Naive thymus-derived CD8-positive, alpha-beta T cell (primary cell): ENCODE measurements around the gene OR2T4. TPM values are rescaled to one million over a fixed set of nuclear protein-coding genes. Genes with fewer than 3 reads are reported as not detected.

ENCODE experiments used
- ATAC-seq, 2 donors: fragments of 150-1000 bp; cut with Tn5 transposase in 1 of 2; sonication (Bioruptor Pico), chemical (Tn5 transposase) in 1 of 2; 1 replicate in 1 of 2; 2 replicates in 1 of 2; pipeline ENCODE4 v1.10.0; 2021; ENCODE audit warnings: mild to moderate bottlenecking in 2 of 2, moderate library complexity in 2 of 2
- POLR2A ChIA-PET: fragments of 350-600 bp; sonication (Branson Sonifier 250); formaldehyde crosslinking; loops from one replicate; lab custom pipeline; 2021; ENCODE audit warnings: antibody characterized with exemption; lab: Charles Lee
- DNase-seq, 10 donors: peaks; one replicate each; pipeline versions ENCODE4 v3.0.0 to v3.0.0-alpha.2; 2020 to 2022
- H3K27ac Mint-ChIP-seq, 10 donors: one replicate each; pipeline ENCODE4 v1.8.0; 2020 to 2022; ENCODE audit warnings: mild to moderate bottlenecking in 10 of 10, mixed read lengths in 10 of 10, moderate library complexity in 4 of 10, inconsistent platforms in 1 of 10
- H3K27me3 Mint-ChIP-seq, 5 donors: one replicate each; pipeline ENCODE4 v1.8.0; 2021 to 2022; ENCODE audit warnings: mixed read lengths in 5 of 5
- H3K36me3 Mint-ChIP-seq, 3 donors: one replicate each; pipeline ENCODE4 v1.8.0; 2020 to 2022; ENCODE audit warnings: mixed read lengths in 3 of 3, mild to moderate bottlenecking in 2 of 3, inconsistent platforms in 1 of 3
- H3K4me1 Mint-ChIP-seq, 4 donors: one replicate each; pipeline ENCODE4 v1.8.0; 2021 to 2022; ENCODE audit warnings: mixed read lengths in 4 of 4
- H3K4me3 Mint-ChIP-seq, 10 donors: one replicate each; pipeline ENCODE4 v1.8.0; 2020 to 2022; ENCODE audit warnings: mild to moderate bottlenecking in 10 of 10, mixed read lengths in 10 of 10, moderate library complexity in 6 of 10, inconsistent platforms in 1 of 10
- H3K9me3 Mint-ChIP-seq, 9 donors: one replicate each; pipeline ENCODE4 v1.8.0; 2020 to 2022; ENCODE audit warnings: mixed read lengths in 9 of 9, mild to moderate bottlenecking in 3 of 9, inconsistent platforms in 1 of 9, moderate library complexity in 1 of 9
- polyA plus RNA-seq, 3 donors: library from polyadenylated mRNA; unstranded; fragments of 300-500 nt; fragmentation: Illumina TruSeq; gene quantifications; one replicate each; pipeline ENCODE4 v1.2.3, GENCODE V29; 2021
- total RNA-seq, 8 experiments: library from RNA in 2 of 8; stranded (reverse) in 2 of 8; gene quantifications; one replicate each; pipeline ENCODE4 v1.2.3 and lab custom pipeline; 2021 to 2026

Gene OR2T4, protein sequence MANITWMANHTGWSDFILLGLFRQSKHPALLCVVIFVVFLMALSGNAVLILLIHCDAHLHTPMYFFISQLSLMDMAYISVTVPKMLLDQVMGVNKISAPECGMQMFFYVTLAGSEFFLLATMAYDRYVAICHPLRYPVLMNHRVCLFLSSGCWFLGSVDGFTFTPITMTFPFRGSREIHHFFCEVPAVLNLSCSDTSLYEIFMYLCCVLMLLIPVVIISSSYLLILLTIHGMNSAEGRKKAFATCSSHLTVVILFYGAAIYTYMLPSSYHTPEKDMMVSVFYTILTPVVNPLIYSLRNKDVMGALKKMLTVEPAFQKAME
- total RNA-seq (not detected), polyA plus RNA-seq (not detected), total RNA-seq (lab: John Stamatoyannopoulos, UW) (0 reads per million in 6 experiments)

DNA sequence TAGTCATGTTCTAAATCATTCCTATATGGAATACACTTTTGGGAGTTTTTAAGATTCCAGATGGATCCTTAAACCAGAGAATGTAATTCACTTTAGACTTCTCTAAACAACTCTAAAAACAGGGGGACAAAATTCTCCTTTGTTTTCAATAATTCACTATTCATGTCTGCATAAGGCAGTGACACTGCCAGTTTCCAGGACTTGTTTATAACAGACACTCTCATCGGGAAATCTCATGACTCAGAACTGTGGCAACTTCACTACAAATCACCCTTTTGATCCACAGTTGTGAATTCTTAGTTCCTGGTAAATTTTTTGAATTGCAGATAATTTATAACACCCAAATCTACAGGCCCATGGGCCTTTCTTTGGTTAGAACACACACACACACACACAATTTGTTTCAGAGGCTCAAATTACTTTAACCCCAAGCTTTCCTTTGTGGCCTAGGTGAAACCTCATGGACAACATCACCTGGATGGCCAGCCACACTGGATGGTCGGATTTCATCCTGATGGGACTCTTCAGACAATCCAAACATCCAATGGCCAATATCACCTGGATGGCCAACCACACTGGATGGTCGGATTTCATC lies at the start of gene OR2T4:
OR2T4 (plus strand) TSS at position 545 of the 595 bp plus-strand sequence; CDS start at position 545, 0 bp downstream.
- H3K4me3 Mint-ChIP-seq, result no peak within 1 kb of the TSS
- peak within 1 kb of the TSS in 1 of 10 donors; percentile 41 for H3K27ac Mint-ChIP-seq
- peaks cover 0 to 2% (median 0%) of the 10 kb centered on the region in 3 donors for H3K36me3 Mint-ChIP-seq
- peaks cover 0 to 6% (median 0%) of the 10 kb centered on the region in 9 donors for H3K9me3 Mint-ChIP-seq
- POLR2A ChIA-PET, result no interaction called here
- peaks cover 3 to 19% (median 7%) of the 10 kb centered on the region in 5 donors for H3K27me3 Mint-ChIP-seq
- H3K4me1 Mint-ChIP-seq, result no peaks in the 10 kb centered on the region
- no peak for ATAC-seq
- DNase-seq, result no peak

DNA sequence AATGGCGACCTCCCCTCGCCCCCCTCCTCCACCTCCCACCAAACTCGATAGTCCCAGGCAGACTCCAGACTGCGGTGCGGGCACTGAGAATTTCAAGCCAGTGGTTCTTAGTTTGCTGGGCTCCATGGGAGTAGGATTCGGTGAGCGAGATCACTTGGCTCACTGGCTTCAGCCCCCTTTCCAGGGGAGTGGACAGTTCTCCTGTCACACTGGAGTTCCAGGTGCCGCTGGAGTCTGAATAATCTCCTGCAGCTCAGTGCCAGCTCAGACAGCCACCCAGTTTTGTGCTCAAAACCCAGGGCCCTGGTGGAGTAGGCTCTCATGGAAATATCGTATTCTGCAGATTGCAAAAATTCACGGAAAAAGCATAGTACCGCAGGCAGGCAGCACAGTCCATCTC lies 44.7 kb upstream of the OR2T4 start:
- peaks cover 12 to 38% (median 28%) of the 10 kb centered on the region in 9 donors for H3K9me3 Mint-ChIP-seq
- POLR2A ChIA-PET, result no interaction called here
- no peak overlapping the region for H3K4me3 Mint-ChIP-seq
- no peak for ATAC-seq
- DNase-seq, result no peak
- H3K36me3 Mint-ChIP-seq, result peaks cover 0 to 7% (median 0%) of the 10 kb centered on the region in 3 donors
- H3K27ac Mint-ChIP-seq, result no peak overlapping the region
- H3K27me3 Mint-ChIP-seq, result peaks cover 8 to 54% (median 27%) of the 10 kb centered on the region in 5 donors
- H3K4me1 Mint-ChIP-seq, result no peaks in the 10 kb centered on the region

DNA sequence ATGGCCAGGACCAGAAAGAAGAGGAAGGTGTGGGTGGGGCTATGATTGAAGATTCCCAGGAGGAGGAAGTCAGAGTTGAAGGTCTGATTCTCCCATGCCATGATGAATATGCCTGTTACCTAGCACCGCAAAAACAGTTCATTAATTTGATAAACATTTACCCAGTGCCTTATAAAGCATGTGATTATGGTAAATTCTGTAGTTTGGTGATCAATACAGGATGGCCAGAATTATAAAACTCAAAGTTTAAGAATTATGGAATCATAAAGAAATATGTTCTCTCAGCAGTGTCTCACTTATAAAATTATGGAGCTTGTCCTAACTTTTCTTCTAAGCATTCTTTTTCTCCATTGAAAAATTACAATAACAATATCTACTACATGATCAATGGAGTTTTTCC lies 37.0 kb upstream of the OR2T4 start, which contains the start of gene OR2M7:
OR2M7 (minus strand) TSS at position 101 of the 400 bp plus-strand sequence; CDS start at position 101, 0 bp downstream.
- Mint-ChIP-seq H3K9me3 (peaks cover 0 to 8% (median 0%) of the 10 kb centered on the region in 9 donors), H3K4me3 (no peak within 1 kb of the TSS), H3K36me3 (no peaks in the 10 kb centered on the region), H3K4me1 (no peaks in the 10 kb centered on the region), H3K27ac (no peak within 1 kb of the TSS), H3K27me3 (peaks cover 4 to 29% (median 12%) of the 10 kb centered on the region in 5 donors)
- ATAC-seq (no peak), DNase-seq (no peak)
- POLR2A ChIA-PET, result no interaction called here

DNA sequence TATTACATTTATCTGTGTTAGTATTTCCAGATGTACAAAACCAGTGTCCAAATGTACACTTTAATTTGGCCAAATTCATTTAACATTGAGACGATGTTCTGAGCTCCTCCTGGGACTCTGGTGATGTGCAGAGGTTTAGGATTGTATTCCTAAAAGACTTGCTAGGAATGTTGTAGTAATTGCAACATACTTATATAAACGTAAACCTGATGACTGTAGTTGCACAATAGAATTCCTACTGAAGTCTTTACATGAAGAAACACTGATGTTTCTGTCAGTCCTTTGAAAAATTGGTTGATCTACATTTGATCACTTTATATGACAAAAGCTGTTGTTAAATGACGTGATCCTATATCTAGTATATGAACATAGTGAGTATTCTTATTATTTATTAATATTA lies 18.0 kb upstream of the OR2T4 start:
- Mint-ChIP-seq H3K4me1 (no peaks in the 10 kb centered on the region), H3K27me3 (peaks cover under 1 to 21% (median 7%) of the 10 kb centered on the region in 5 donors), H3K4me3 (no peak overlapping the region), H3K27ac (no peak overlapping the region), H3K36me3 (no peaks in the 10 kb centered on the region), H3K9me3 (no peaks in the 10 kb centered on the region)
- ATAC-seq (no peak), DNase-seq (no peak)
- POLR2A ChIA-PET, result no interaction called here

DNA sequence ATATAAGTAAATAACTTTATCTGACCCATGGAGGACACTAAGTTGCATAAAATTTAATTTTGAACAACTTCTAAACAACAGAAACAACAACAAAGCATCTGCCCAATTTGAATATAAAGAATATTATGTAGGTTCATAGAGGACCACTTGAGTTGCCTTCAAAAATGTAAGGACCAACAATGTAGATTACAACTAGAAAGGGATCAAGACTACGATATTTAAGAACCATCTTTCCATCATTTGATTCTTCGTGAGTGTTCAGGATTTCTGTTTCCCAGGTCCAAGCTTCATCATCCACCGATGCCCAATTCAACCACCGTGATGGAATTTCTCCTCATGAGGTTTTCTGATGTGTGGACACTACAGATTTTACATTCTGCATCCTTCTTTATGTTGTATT lies 13.0 kb upstream of the OR2T4 start, which contains the start of gene OR14C36:
OR14C36 (plus strand) TSS at position 301 of the 400 bp plus-strand sequence; CDS start at position 301, 0 bp downstream.
- POLR2A ChIA-PET, result no interaction called here
- H3K4me1 Mint-ChIP-seq, result no peaks in the 10 kb centered on the region
- DNase-seq (no peak), ATAC-seq (no peak)
- no peak within 1 kb of the TSS for H3K4me3 Mint-ChIP-seq
- H3K36me3 Mint-ChIP-seq, result no peaks in the 10 kb centered on the region
- peaks cover 2 to 24% (median 13%) of the 10 kb centered on the region in 5 donors for H3K27me3 Mint-ChIP-seq
- no peak within 1 kb of the TSS for H3K27ac Mint-ChIP-seq
- H3K9me3 Mint-ChIP-seq, result no peaks in the 10 kb centered on the region

DNA sequence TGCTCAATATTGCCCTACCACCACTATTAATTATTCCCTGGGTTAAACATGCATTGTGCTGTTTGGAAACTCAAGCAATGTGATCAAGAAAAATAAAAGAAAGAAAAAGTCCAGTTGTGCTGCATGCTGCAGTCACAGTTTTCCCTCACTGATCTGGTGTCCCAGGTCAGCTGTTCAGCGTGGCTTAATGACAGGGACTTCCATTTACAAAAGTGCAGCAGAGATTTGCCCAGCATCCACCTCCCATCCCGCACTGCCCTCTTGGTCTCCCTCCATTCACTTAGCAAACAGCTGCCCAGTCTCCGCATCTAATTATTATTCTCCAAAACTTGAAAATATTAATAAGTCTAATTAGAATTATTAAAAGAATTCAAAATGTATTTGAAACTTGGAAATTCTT lies 2.0 kb upstream of the OR2T4 start:
- DNase-seq (no peak), ATAC-seq (no peak)
- Mint-ChIP-seq H3K27me3 (peaks cover 3 to 19% (median 7%) of the 10 kb centered on the region in 5 donors), H3K9me3 (no peaks in the 10 kb centered on the region), H3K36me3 (no peaks in the 10 kb centered on the region), H3K27ac (no peak overlapping the region), H3K4me1 (no peaks in the 10 kb centered on the region), H3K4me3 (no peak overlapping the region)
- POLR2A ChIA-PET, result no interaction called here

DNA sequence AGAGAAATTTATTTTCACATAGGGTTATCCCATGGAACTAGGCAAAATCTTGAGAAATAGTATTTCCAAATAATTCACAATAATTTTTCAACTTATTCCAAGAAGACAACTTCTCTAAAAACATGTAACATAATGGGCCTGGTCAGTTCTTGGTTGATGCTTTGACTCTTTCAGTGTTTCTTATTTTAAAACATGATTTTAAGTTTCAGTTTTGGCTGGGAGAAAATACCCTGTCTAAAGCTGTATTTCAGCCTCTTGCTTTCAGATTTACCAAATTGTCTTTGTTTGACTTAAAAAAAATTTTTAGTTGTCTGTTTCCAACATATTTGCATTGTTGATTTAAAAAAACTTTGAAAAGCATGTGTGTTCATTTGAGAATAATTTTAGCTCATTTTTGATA lies 5.1 kb downstream of the OR2T4 start:
- no peak overlapping the region for H3K27ac Mint-ChIP-seq
- H3K9me3 Mint-ChIP-seq, result peaks cover 0 to 6% (median 0%) of the 10 kb centered on the region in 9 donors
- peaks cover 0 to under 1% (median 0%) of the 10 kb centered on the region in 4 donors for H3K4me1 Mint-ChIP-seq
- ATAC-seq (no peak), DNase-seq (no peak)
- H3K4me3 Mint-ChIP-seq, result no peak overlapping the region
- POLR2A ChIA-PET, result no interaction called here
- peaks cover 2 to 11% (median 7%) of the 10 kb centered on the region in 5 donors for H3K27me3 Mint-ChIP-seq
- peaks cover 0 to 2% (median 0%) of the 10 kb centered on the region in 3 donors for H3K36me3 Mint-ChIP-seq

DNA sequence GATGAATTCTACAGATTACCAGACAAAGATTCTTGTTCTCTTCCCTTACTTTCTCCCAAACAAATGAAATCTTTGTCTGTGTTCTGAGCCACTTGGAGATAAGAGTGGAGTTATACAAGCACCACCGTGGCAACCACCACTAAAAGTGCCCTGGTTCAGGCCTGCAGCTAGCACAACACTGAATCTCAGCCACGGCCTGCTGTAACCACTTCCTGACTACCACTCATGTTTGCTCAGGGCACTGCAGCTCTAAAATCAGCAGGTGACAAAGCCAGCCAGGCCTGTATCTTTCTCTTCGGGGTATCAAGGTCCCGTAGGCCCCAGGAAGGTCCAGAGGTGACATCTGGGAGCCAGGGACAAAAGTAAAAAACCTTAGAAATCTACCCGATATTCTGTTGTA lies 10.9 kb downstream of the OR2T4 start:
- H3K9me3 Mint-ChIP-seq, result peaks cover 0 to 4% (median 0%) of the 10 kb centered on the region in 9 donors
- DNase-seq (peak in 6 of 10 donors; percentile 4 to 39 (median 20)), ATAC-seq (peak; percentile 53 to 79)
- H3K4me3 Mint-ChIP-seq, result peak overlapping the region in 6 of 10 donors; percentile 6 to 54 (median 17)
- H3K27me3 Mint-ChIP-seq, result no peaks in the 10 kb centered on the region
- POLR2A ChIA-PET, result no interaction called here
- peaks cover 5 to 14% (median 10%) of the 10 kb centered on the region in 4 donors for H3K4me1 Mint-ChIP-seq
- H3K27ac Mint-ChIP-seq, result peak overlapping the region; percentile 7 to 83 (median 70)
- no peaks in the 10 kb centered on the region for H3K36me3 Mint-ChIP-seq

DNA sequence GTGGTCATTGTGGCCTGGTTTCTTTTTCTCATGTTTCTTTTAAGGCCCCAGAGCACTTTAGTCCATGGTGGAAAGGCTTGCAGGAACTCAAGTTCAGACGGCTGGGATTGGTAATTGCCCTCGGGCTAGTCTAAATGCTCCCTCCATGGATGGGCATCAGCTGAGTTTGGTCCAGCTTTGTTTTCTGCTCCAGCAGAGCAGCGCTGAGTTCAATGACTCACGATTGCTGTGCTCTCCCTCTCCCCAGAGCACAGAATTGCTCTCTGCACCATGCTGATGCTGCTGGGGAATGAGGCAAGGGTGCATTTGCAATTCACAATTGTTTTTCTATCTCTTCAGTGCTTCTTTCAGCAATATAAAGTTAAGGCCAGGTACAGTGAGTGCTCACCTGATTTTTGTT lies 12.3 kb downstream of the OR2T4 start:
- H3K36me3 Mint-ChIP-seq, result no peaks in the 10 kb centered on the region
- POLR2A ChIA-PET, result no interaction called here
- DNase-seq (no peak), ATAC-seq (no peak)
- no peak overlapping the region for H3K4me3 Mint-ChIP-seq
- H3K27me3 Mint-ChIP-seq, result no peaks in the 10 kb centered on the region
- peak overlapping the region in 1 of 10 donors; percentile 65 for H3K27ac Mint-ChIP-seq
- peaks cover 5 to 14% (median 10%) of the 10 kb centered on the region in 4 donors for H3K4me1 Mint-ChIP-seq
- peaks cover 0 to 4% (median 0%) of the 10 kb centered on the region in 9 donors for H3K9me3 Mint-ChIP-seq

DNA sequence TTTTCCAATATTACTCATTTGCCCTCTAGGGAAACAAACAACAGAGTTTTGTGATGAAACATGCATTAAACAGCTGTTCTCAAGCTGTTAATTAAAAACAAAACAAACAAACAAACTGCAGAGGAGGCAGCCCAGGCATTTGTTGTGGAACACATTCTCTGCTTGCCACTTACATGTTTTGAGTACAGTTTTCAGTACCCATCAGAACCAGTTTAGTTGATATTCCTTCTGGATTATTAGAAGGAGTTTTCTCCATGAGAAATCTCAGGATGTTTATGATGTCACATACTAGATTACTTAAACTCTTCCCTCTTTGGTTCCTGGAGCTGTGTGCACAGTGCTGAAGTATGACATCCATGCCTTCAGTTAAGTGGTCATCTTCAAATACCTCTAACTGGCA lies 14.0 kb downstream of the OR2T4 start, which contains the start of gene OR2T6:
OR2T6 (plus strand) TSS at position 301 of the 400 bp plus-strand sequence. CDS start 11,863 bp downstream, outside the sequence.
- DNase-seq, result no peak
- no peak for ATAC-seq
- no peak within 1 kb of the TSS for H3K27ac Mint-ChIP-seq
- no peaks in the 10 kb centered on the region for H3K9me3 Mint-ChIP-seq
- H3K36me3 Mint-ChIP-seq, result no peaks in the 10 kb centered on the region
- H3K27me3 Mint-ChIP-seq, result no peaks in the 10 kb centered on the region
- POLR2A ChIA-PET, result no interaction called here
- H3K4me3 Mint-ChIP-seq, result no peak within 1 kb of the TSS
- peaks cover 5 to 14% (median 10%) of the 10 kb centered on the region in 4 donors for H3K4me1 Mint-ChIP-seq

DNA sequence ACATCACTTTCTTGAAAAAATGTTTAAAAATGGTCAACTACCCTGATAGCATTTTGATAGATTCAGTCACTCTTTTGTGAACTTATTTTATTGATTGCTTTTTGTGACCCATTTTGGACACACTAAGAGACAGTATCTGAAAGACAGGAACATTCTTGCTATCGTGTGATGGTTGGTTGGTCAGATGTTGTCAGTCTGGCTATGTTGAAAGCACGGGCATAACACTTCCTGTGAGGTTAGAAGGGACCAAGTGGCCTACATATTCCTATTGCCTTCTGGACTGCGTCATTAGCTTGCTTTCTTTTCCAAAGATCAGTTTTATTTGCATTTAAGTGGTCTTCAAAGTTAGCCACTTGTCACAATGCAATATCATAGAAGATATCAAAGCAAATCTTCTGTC lies 15.5 kb downstream of the OR2T4 start:
- Mint-ChIP-seq H3K9me3 (no peaks in the 10 kb centered on the region), H3K36me3 (no peaks in the 10 kb centered on the region), H3K27me3 (peaks cover 0 to 3% (median 0%) of the 10 kb centered on the region in 5 donors), H3K4me3 (no peak overlapping the region), H3K4me1 (peaks cover 5 to 11% (median 9%) of the 10 kb centered on the region in 4 donors), H3K27ac (no peak overlapping the region)
- ATAC-seq (no peak), DNase-seq (no peak)
- POLR2A ChIA-PET, result no interaction called here

DNA sequence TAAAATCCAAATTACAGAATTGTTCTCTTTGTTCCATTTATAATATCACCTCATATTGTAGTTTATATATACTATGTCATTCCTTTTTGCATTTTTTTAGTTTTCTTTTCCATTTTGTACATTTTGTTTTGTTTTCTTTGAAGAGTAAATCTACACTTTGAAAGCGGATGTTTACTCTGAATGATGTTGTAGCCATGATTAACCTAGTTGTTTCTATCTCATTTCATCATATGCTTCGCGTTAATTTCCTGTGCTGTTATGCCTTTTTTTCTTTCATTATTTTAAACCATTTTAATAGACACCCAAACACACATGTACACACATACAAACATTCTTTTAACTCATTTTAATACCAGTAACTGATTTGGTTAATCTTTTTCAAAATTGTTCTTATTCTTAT lies 19.4 kb downstream of the OR2T4 start:
- ATAC-seq (no peak), DNase-seq (no peak)
- H3K27me3 Mint-ChIP-seq, result peaks cover 2 to 12% (median 6%) of the 10 kb centered on the region in 5 donors
- H3K9me3 Mint-ChIP-seq, result no peaks in the 10 kb centered on the region
- no peak overlapping the region for H3K4me3 Mint-ChIP-seq
- H3K4me1 Mint-ChIP-seq, result no peaks in the 10 kb centered on the region
- H3K36me3 Mint-ChIP-seq, result no peaks in the 10 kb centered on the region
- POLR2A ChIA-PET, result no interaction called here
- no peak overlapping the region for H3K27ac Mint-ChIP-seq

DNA sequence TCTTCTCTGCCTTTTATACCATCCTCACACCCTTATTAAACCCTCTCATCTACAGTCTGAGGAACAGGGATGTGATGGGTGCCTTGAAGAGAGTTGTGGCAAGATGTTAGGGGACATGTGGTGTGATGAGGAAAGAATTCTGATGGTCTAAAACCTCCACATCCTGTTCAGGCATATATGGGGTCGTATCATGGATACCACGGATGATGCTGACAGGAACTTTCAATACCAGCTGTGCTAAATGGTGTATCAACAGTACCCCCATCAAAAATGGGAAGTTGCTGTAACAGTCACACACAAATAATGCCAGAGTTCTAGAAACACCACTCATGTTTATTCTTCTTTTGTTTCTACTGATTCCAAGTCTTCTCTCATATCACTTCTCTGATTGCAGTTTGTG lies 27.0 kb downstream of the OR2T4 start:
- H3K9me3 Mint-ChIP-seq, result peaks cover 0 to 5% (median 0%) of the 10 kb centered on the region in 9 donors
- no peak for ATAC-seq
- DNase-seq, result no peak
- no peaks in the 10 kb centered on the region for H3K4me1 Mint-ChIP-seq
- H3K36me3 Mint-ChIP-seq, result no peaks in the 10 kb centered on the region
- H3K27ac Mint-ChIP-seq, result no peak overlapping the region
- H3K4me3 Mint-ChIP-seq, result no peak overlapping the region
- H3K27me3 Mint-ChIP-seq, result peaks cover 4 to 50% (median 11%) of the 10 kb centered on the region in 5 donors
- POLR2A ChIA-PET, result no interaction called here
